ELF-1 (cell line): ENCODE results near the gene CIART.
"Not testable (repeated sequence)": the region's sequence is repeated elsewhere in the genome, so short reads cannot be mapped to it uniquely, and the experiment has no call there.

ENCODE experiments used
- DNase-seq: peaks from one replicate; pipeline ENCODE4 v3.0.0-alpha.2; 2016; ENCODE audit warnings: low read depth, low spot score

CIART gene

DNA sequence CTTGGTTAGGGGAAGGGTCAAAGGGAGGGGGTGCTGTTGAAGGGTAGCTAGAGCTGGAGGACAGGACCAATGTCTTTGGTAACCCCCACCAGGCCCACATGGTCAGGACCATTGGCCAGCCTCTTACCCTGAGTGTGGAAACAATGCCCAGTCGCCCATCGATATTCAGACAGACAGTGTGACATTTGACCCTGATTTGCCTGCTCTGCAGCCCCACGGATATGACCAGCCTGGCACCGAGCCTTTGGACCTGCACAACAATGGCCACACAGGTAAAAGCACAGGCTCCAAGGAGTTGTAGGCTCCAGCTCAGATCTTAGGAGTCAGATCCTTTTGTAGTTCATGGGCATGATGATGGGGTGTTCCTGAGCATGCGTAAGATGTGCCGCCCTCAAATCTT lies 21.0 kb upstream of the CIART start:
- no peak for DNase-seq

DNA sequence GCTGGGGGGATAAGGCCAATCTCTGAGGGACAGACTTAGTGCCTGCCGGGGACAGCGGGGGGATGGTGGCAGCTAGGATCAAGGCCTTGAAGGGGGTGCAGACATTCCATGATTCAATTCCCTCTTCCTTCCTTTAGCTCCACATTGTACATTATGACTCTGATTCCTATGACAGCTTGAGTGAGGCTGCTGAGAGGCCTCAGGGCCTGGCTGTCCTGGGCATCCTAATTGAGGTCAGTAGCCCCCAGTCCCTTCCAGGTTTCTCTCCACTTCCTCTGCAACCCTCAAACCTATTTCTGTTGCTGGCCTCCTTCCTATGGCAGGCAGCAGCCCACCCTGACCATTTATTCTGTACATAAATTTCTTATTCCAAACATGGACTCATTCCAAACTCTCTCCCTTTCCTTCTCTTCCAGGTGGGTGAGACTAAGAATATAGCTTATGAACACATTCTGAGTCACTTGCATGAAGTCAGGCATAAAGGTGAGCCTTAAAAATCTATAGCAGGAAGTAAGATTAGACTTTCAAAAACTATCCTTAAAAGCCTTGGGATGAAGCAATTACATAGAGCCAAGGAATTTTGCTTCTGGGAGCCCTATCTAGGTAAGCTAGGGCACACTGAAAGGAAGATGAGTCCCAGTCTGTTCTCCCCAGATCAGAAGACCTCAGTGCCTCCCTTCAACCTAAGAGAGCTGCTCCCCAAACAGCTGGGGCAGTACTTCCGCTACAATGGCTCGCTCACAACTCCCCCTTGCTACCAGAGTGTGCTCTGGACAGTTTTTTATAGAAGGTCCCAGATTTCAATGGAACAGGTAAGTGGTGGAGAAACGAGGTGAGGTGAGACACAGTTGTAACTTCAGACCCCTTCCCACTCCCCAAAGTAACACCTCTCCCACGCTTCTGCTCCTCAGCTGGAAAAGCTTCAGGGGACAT lies 19.7 kb upstream of the CIART start:
- DNase-seq = no peak

DNA sequence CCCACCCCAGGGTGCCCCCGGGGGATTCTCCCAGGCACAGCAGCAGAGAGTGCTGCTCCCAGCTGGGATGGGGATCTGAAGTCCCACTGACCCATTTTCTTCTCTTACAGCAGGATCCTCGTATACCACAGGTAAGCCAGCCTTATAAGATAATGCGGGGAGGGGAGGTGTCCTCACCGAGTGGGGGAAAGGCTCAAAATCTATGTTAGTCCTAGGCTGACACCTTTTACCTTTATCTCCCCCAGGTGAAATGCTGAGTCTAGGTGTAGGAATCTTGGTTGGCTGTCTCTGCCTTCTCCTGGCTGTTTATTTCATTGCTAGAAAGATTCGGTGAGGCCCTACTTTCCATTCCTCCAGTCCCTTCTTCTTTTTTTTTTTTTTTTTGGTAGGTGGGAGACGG lies 18.8 kb upstream of the CIART start:
- no peak for DNase-seq

DNA sequence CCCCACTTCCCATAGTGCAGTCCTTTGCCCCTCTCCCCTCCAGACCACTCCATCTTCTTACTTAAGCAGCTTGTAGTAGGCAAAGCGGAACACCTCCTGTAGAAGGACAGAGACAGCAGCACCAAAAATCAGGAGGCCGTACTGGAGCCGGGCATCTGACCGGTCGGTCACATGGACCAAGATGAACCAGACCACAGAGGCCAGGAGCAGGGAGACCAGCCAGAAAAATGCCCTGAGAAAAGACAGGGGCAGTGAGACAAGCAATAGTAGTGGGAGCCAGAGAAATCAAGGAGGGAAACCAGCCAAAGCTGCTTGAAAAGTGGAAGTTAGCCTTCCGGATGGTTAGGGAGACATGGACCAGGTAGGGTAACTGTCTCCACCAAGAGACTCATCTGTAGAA lies 14.5 kb upstream of the CIART start:
- no peak for DNase-seq

DNA sequence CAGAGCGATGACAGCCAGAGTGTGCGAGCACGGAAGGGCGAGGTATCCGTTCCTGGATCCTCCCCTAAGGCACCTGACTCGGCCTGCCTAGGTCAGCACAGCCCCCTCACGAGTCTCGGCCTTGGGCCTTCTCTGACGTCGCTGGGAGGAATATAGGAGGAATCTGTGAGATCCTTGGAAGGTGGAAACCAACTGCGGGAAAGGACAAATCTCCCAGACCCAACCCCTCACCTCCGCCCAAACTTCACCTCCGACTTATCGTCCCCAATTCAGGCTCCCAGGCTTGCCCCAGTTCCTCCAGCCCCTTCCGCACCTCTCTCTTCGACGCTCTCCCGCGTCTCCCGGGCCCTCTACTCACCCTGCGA lies 14.0 kb upstream of the CIART start:
- DNase-seq = peak; percentile 45

DNA sequence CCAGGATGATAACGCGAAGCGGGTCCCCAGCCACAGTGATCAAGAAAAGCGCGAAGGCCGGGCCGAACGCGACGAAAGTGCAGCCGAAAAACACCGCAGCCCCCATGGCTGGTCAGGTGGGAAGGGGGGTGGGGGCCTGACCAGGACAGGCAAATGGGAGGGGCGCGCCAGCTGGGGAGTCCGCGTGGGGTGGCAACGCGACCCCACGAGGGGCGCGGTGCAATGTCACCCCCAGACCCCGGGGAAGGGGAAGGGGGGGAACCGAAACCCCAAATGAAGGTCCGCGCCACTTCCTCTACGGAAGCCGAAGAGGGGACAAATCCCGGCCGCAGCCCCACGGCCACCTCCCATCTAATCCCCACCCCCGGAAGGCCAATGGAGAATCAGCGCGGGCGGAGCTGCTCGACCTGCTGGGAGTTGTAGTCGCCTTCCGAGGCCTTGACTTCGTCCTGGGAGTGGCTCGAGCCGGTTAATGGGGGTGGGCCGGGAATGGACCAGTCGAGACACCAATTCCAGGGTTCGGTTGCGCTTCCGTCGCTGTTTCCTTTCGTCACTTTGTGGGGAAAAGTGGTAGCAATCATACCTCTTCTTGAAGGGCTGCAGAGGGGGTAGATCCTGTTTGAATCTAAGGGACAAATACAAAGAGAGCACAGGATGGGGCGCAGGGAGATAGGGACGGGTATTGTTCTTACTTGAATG lies 13.5 kb upstream of the CIART start, which contains the start of gene APH1A:
Gene APH1A (minus strand): TSS at position 312 of the 699 bp plus-strand sequence. CDS start 206 bp downstream, at position 106.
- peak; percentile 96 for DNase-seq

DNA sequence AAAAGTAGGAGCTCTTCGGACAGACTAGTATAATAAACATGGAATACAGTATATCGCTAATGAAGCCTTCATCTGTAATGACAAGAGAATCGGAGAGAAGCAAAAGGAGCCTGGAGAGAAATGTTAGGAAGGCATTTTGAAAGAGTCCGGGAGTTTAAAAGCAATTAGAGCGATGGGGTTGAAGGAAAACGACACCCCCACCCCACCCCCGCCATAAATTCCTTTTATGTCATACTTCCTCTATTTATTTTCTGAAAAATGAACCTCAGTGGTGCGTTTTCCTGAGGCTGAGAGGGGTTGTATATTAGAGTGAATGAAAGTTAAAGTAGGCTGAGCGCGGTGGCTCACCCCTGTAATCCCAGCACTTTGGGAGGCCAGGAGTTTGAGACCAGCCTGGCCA lies 12.9 kb upstream of the CIART start:
- no peak for DNase-seq

DNA sequence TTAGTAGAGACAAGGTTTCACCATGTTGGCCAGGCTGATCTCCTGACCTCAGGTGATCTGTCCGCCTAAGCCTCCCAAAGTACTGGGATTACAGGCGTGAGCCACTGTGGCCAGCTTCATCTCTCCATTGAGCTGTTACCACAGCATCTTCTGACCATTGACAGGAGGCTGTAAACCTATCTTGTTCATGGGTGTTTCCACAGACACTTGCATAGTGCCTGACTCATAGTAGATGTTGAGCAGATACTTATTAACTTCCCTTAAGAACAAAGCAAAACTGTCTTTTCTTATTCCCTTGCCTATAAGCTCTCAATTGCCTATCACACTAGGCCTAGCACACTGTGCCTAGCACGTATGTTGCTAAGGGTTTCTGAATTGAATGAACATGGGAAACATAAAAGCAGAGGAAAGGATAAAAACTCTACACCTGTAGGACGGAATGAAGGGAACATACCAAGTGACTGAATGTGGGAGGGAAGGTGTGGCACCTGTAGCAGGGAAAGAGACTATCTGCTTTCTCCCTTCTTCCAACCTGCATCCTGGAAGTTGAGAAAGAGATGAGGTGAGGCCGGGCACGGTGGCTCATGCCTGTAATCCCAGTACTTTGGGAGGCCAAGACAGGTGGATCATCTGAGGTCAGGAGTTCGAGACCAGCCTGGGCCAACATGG lies 10.9 kb upstream of the CIART start:
- no peak for DNase-seq

DNA sequence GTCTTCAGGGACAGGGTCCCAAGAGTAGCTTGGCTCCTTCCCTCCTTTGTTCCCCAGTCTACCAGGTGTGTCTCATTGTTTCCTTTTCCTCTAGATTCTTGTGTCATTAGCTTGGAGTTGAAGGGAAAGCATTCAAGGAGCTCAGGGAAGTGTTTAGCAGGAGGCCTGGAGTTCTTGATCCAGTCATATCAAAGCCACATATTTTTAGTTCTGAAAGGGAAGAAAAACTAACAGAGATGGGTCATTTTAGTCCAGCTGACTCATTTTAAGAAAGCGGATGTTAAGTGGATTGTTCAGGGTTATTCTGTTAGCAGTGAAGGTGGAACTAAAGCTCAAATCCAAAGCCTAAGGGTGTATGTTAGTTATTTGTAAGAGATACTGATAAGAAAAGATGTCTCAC lies 9.0 kb upstream of the CIART start:
- no peak for DNase-seq

DNA sequence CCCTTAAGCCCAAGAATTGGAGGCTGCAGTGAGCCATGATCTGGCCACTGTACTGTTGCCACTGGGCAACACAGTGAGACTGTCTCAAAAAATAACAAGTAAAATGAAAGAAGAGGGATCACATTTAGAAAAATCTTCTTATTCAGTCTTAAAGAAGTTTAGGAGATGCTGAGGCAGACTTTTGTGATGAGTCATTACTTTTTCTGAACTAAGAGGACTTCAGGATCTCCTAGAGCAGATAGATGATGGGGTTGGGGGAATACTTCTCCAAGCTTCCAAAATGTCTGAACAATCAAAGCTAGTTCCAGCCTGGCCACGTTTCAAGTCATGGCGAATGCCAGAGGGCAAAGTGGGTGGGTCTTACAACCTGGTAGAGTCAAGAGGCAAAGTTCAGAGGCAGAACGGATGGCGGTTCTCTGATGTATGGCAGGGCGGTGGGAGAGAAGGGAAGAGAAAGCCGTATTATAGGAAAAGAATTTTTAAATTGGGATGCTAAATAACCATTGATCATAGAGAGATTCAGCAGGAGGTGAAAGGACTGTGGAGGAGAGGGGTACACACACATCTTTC lies 2.1 kb upstream of the CIART start:
- peak; percentile 39 for DNase-seq

DNA sequence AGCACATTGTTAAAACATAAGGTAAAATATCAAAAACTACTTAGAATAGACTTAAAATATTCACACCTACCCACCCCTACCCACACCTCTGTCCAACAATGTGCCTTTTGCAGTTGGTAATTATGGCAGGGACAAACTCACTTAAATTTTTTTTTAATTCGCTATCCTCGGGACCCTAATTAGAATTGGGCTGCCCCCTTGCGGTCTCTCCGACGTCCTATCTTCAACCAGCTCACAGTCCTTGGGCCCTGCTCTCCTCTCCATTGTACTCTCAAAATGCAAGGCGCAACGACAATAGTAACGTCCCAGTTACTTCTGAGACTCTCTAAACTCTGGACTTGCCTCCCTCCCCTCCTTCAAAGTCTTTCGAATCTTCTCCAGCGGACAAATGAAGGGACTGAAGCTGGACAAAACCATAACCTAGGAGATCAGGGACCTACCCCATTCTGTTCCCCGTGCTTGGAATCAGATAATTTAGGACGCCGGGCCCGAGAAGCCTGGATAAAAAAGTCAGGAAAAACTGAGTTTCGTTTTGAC lies 1.1 kb upstream of the CIART start:
- peak; percentile 76 for DNase-seq

DNA sequence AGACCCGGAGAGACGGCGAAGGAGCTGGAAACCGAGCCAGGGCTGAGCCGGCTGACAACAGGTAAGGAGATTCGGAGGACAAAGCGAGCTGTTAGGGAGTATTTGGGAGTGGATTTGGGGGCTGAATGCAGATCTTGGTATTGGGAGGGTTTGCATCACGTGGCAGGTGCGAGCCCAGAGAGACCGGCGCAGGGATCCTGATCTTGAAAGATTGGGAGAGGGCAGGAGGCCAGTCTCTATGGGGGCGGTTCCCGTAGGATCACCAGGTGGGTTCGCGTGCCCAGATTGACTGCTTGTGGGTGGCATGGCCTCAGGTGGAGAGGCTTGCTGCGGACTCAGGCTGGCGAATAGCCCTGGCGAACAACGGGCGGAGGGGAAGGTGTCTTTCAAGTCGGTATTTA lies 204 bp downstream of the CIART start:
- no peak for DNase-seq

DNA sequence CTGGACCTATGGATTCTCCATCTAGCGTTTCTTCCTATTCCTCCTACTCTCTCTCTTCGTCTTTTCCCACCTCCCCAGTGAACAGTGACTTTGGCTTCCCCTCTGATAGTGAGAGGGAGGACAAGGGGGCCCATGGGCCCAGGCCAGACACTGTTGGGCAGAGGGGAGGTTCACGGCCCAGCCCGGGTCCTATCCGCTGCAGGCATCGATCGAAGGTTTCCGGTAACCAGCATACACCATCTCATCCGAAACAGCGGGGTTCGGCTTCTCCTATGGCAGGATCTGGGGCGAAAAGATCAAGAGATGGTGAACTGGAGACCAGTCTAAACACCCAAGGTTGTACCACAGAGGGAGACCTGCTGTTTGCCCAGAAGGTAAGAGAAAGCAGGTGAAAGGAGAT lies 906 bp downstream of the CIART start:
- DNase-seq = no peak

DNA sequence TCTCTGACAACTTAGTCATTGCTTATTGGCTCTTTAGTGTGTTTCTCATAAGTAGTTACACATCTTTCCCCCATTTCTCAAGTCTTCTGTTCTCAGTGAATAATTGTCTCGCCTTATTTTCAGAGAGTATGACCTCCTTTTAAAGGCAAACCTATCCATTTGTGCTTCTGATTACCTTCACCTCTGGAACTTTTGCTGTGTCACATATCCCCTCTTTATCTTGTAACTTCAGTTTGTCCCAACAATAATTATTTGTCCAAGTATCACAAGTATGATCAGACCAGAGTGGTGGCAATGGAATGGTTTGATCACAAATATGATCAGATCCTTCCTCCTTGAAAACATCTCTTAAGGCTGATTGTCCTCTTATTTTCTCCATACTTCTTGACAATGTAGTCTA lies 6.0 kb downstream of the CIART start:
- no peak for DNase-seq

DNA sequence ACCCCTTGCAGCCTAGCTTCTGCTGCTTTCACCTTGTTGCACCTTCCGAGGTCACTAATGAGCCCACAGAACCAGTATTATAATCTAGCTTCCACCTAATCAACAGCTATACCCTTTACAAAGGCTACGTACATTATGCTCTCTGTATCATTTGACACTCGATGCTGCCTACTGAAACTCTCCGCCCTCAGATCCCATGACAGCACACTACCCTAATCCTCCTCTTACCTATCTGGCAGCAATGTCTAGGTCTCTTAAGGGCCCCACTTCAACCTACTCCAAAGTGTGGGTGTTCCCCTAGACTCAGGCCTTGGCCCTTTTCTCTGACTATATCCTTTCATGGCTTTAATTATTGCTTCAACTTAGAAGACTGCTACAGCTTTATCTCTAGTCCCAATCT lies 6.5 kb downstream of the CIART start:
- no peak for DNase-seq

DNA sequence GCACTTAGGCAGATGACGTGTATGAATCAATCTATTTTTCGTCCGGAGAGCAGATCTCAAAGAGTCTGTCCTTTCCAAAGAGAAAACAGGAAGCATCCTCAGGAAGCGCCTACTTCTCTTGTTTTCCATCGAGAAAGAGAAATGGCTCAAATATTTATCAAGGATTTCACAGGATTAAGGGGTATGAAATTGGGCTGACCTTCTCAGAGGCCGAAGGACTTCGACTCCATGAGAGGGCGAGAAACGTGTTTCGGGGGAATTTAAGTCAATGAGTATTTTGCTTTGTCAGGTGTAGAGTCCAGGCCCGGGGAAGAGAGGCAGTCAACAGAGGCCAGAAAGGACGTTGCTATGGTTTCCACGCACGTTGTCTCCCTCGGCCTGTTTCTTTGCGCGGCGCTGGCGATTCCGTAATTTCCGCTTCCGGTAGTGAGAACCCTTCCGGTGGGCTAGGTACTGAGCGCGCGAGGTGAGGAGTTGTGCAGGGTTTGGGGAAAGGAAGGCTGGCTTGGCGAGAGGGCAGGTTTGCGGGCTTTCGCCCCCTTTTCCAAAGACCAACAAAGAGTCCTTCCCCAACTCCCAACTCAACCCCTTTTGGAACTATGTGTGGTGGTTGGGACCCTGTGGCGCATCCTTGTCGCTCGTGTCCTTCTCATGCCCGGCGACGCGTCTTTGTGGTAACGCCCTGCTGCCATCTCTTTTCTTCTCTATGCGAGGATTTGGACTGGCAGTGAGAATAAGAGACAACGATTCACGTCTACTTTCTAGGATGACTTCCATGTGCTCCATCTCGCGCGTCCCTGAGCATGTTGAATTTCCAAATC lies 11.3 kb downstream of the CIART start, which contains the start of gene MRPS21:
Gene MRPS21 (plus strand): TSS at position 429 of the 821 bp plus-strand sequence. CDS start 506 bp downstream, outside the sequence.
- DNase-seq = peak; percentile 95

DNA sequence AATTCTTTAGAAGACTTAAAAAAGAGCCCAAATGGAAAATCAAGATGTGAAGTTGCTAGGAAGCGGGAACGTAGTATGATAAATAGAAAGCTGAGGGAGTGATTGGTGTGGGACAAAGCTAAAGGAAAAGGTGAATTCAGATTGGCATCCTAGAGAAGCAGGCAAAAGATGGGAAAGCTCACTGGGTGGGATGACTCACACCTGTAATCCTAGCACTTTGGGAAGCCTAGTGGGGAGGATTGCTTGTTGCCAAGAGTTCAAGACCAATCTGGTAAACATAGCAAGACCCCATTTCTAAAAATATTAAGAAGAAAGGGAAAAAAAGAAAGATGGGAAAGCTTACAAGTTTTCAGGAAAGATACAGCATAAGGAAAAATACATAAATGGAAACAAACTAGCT lies 13.1 kb downstream of the CIART start:
- no peak for DNase-seq

DNA sequence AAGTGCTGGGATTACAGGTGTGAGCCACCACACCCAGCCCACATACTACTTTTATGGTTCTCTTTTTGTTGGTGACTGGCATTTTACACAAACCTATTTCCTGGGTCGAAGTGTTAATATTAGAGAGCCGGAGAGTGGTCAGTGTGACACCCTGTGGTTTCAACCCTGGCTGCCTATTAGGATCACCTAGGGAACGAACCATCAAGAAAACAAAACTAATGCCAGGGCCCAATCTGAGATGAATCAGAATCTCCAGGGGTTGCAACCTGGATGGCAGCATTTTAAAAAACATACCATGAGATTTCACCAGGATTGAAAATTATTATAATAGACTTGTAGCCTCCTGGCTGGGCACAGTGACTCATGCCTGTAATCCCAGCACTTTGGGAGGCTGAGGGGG lies 17.4 kb downstream of the CIART start:
- DNase-seq = no peak

DNA sequence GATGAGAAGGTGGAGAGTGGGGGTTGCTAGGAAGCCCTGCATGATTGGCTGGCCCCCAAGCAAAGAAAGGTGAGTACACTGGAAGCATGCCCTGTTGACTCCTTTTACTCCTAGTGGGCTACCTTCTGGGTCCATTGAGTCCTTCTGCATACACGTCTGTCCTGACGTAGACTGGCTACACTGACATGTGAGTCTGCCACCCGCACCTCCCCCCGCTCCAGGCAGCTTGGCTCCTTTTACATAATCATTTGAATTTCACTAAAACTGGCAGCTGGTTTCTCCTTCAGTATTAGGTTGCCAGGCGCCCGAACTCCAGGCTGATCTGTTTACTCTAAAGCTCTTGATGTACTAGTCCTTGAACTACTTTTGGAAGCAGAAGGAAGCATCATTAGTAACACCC lies 20.0 kb downstream of the CIART start:
- no peak for DNase-seq

DNA sequence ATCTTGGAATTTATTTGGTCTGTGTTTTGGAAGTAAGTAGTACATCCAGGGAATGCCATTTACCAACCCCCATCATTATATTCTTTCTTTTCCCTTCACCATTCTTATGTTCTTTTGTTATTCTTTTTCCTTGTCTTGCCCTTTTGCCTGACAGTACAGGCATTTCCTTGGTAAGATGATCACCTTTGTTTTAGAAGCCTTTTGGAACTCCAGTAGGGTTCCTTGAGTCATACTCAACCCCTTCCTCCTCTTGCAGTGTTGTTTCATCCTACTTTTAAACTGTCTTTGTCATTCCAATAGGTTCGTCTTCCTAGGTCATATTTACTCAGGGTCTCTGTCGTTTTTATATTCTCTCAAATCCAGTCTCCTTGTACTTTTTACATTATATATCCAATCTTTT lies 20.5 kb downstream of the CIART start:
- DNase-seq = no peak

DNA sequence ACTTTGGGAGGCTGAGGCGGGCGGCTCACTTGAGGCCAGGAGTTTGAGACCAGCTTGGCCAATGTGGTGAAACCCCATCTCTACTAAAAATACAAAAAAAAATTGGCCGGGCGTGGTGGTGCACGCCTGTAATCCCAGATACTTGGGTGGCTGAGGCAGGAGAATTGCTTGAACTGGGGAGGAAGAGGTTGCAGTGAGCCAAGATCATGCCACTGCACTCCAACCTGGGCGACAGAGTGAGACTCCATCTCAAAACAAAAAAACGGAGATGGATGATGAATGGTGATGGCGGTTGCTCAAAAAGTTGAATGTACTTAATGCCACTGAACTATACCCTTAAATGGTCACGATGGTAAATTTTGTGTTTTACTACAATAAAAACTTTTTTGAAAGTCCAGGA lies 26.2 kb downstream of the CIART start:
- DNase-seq = not testable (repeated sequence)
